ENCODE measurements around the gene USP10. TPM values are rescaled to one million over a fixed set of nuclear protein-coding genes. Genes with fewer than 3 reads are reported as not detected.
A peak's percentile ranks its signal among the peaks of the same experiment; 100 is the strongest.

USP10 gene
- total and polyA plus RNA-seq, 4 donors = 18.5 to 77.5 (median 63.0) TPM

DNA sequence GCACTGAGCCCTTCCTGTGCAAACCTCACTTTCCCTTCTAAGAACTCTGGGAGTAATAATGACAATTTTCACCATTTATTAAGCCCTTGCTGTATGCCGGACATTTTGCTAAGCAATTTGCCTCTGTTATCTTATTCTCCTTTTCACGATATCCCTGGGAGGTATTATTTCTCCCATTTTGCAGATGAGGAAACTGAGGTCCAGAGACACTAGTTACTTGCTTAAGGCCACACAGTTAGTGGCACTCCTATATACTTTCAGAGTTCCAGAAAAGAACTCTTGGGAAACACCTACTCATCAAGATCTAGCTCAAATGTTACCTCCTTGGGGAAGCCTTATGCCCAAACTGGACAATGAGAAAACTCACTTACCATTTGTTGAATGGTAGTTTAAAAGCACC is 4.8 kb upstream of the USP10 start:
- TF ChIP-seq, protein P1, sequence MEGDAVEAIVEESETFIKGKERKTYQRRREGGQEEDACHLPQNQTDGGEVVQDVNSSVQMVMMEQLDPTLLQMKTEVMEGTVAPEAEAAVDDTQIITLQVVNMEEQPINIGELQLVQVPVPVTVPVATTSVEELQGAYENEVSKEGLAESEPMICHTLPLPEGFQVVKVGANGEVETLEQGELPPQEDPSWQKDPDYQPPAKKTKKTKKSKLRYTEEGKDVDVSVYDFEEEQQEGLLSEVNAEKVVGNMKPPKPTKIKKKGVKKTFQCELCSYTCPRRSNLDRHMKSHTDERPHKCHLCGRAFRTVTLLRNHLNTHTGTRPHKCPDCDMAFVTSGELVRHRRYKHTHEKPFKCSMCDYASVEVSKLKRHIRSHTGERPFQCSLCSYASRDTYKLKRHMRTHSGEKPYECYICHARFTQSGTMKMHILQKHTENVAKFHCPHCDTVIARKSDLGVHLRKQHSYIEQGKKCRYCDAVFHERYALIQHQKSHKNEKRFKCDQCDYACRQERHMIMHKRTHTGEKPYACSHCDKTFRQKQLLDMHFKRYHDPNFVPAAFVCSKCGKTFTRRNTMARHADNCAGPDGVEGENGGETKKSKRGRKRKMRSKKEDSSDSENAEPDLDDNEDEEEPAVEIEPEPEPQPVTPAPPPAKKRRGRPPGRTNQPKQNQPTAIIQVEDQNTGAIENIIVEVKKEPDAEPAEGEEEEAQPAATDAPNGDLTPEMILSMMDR (IDR thresholded peaks at IDR 0.05; ENCODE audit: control extremely low read depth, extremely low read depth) = no peak

DNA sequence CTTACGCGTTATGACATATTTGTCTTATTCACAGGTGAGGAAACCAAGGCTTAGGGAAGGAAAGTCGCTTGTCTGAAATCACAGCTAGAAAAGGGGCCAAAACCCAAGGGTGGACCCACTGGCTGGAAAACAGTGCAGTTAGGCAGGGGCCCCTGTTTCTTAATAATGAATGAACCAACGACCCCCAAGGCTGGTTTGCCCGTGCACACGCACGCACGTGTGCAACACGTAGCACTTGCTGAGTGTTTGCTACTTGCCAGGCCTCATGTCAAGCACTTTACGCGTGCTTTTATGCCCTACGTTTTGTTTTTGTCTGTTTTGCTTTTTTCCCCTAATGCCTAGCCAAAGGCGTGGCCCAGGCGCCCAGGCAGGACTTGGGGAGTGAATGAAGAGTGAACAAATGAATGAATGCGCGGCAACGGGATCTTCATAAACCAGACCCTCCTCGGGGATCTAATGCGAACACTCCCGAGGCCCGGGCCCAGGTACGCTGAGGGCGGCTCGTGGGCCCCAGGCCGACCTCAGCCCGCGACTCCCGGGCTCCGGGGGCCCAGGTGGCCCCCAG is 571 bp upstream of the USP10 start:
- DNase-seq (peak in 1 of 3 donors; percentile 8), ATAC-seq (ENCODE audit: insufficient read depth, low FRiP score) (peak; percentile 10)
- Histone ChIP-seq H3K9me3 (ENCODE audit: control insufficient read depth in 4 of 4, insufficient read depth in 3 of 4, low read length in 3 of 4) (no peaks in the 10 kb centered on the region), H3K36me3 (ENCODE audit: control insufficient read depth in 4 of 4, insufficient read depth in 4 of 4, low read length in 4 of 4) (no peaks in the 10 kb centered on the region), H3K27ac (ENCODE audit: low read depth in 1 of 2, low read length in 1 of 2) (peak overlapping the region in 1 of 2 donors; percentile 39), H3K9ac (ENCODE audit: insufficient read depth in 1 of 2, low read length in 2 of 2) (no peak overlapping the region), H3K4me3 (peak overlapping the region; percentile 93), H3K27me3 (ENCODE audit: control insufficient read depth in 3 of 3, insufficient read depth in 3 of 3, low read length in 2 of 3) (no peaks in the 10 kb centered on the region), H3K4me1 (ENCODE audit: control insufficient read depth in 5 of 5, insufficient read depth in 5 of 5, low read length in 5 of 5) (peaks cover 0 to 26% (median 8%) of the 10 kb centered on the region in 5 donors)
- 23 to 24% methylated on average over 29 of the region's 29 CpGs for WGBS, 2 donors
- TF ChIP-seq, protein P1 (IDR thresholded peaks at IDR 0.05; ENCODE audit: control extremely low read depth, extremely low read depth) = no peak

More for the DNA sequence above, 4.8 kb upstream of the USP10 start:
- ATAC-seq (ENCODE audit: insufficient read depth, low FRiP score) (no peak), DNase-seq (no peak)
- peaks cover 0 to 6% (median 3%) of the 10 kb centered on the region in 5 donors for H3K4me1 ChIP-seq (ENCODE audit: control insufficient read depth in 5 of 5, insufficient read depth in 5 of 5, low read length in 5 of 5)
- no peak overlapping the region for H3K4me3 ChIP-seq
- H3K27me3 ChIP-seq (ENCODE audit: control insufficient read depth in 3 of 3, insufficient read depth in 3 of 3, low read length in 2 of 3) = no peaks in the 10 kb centered on the region
- no peak overlapping the region for H3K27ac ChIP-seq (ENCODE audit: low read depth in 1 of 2, low read length in 1 of 2)
- no peak overlapping the region for H3K9ac ChIP-seq (ENCODE audit: insufficient read depth in 1 of 2, low read length in 2 of 2)
- H3K36me3 ChIP-seq (ENCODE audit: control insufficient read depth in 4 of 4, insufficient read depth in 4 of 4, low read length in 4 of 4) = no peaks in the 10 kb centered on the region
- no peaks in the 10 kb centered on the region for H3K9me3 ChIP-seq (ENCODE audit: control insufficient read depth in 4 of 4, insufficient read depth in 3 of 4, low read length in 3 of 4)
- WGBS, 2 donors = 95 to 97% methylated on average over 2 of the region's 2 CpGs

DNA sequence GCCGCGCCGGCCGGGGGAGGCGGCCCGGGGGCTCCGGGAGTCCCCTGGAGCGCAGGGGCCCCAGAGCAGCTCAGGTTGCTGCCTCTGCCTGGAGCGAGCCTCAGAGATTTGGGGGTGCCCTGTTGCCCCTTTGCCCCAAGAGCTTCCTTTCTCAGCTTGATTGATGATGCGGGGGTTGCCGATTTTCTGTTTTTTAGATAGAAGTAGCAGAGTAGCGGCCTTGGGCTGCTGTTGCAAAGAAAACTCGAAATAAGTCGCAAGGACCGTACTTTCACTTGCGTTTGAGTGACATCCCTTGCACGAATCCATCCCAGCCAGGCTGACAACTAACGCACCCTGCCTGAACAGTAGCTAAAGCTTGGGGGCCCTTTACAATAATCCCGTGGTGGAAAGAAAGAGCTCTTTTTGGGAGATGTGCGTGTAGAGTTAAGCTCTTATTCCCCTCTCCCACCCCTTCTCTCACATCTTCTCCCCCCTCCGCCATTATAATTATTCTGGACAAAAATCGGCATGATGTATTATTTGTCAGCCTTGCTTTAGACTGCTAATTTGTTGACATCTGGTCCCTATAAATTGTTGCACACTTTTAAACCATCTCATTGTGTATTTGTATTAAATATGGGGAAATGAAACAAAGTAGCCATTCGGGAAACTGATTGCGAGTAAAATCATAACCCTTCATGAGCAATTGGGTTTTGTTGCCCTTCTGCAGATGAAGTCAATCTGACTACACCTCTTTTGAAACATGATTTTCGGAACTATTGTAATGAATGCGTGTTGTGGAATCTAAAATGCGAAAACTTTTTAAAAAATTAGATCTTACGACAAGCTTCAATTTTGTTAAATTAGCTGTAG is 873 bp downstream of the USP10 start:
- DNase-seq = peak in 2 of 3 donors; percentile 42 to 44
- TF ChIP-seq, protein P1 (IDR thresholded peaks at IDR 0.05; ENCODE audit: control extremely low read depth, extremely low read depth) = no peak
- ATAC-seq (ENCODE audit: insufficient read depth, low FRiP score) = peak; percentile 8
- H3K9me3 ChIP-seq (ENCODE audit: control insufficient read depth in 4 of 4, insufficient read depth in 3 of 4, low read length in 3 of 4) = no peaks in the 10 kb centered on the region
- 4% methylated on average over 27 to 28 of the region's 28 CpGs for WGBS, 2 donors
- peak overlapping the region; percentile 85 to 93 for H3K27ac ChIP-seq (ENCODE audit: low read depth in 1 of 2, low read length in 1 of 2)
- H3K4me1 ChIP-seq (ENCODE audit: control insufficient read depth in 5 of 5, insufficient read depth in 5 of 5, low read length in 5 of 5) = peaks cover 3 to 28% (median 12%) of the 10 kb centered on the region in 5 donors
- H3K4me3 ChIP-seq = peak overlapping the region; percentile 93
- peak overlapping the region; percentile 1 to 77 for H3K9ac ChIP-seq (ENCODE audit: insufficient read depth in 1 of 2, low read length in 2 of 2)
- H3K36me3 ChIP-seq (ENCODE audit: control insufficient read depth in 4 of 4, insufficient read depth in 4 of 4, low read length in 4 of 4) = no peaks in the 10 kb centered on the region
- H3K27me3 ChIP-seq (ENCODE audit: control insufficient read depth in 3 of 3, insufficient read depth in 3 of 3, low read length in 2 of 3) = no peaks in the 10 kb centered on the region
